GM18517 (cell line): ENCODE measurements around the gene SRD5A2.

ENCODE experiments used
- ATAC-seq: cut with Tn5 transposase; IDR thresholded peaks from one replicate; pipeline ENCODE4 v1.9.1; 2021; ENCODE audit warnings: mild to moderate bottlenecking, moderate library complexity; ENCODE audit not compliant: unreplicated experiment

The SRD5A2 gene

DNA sequence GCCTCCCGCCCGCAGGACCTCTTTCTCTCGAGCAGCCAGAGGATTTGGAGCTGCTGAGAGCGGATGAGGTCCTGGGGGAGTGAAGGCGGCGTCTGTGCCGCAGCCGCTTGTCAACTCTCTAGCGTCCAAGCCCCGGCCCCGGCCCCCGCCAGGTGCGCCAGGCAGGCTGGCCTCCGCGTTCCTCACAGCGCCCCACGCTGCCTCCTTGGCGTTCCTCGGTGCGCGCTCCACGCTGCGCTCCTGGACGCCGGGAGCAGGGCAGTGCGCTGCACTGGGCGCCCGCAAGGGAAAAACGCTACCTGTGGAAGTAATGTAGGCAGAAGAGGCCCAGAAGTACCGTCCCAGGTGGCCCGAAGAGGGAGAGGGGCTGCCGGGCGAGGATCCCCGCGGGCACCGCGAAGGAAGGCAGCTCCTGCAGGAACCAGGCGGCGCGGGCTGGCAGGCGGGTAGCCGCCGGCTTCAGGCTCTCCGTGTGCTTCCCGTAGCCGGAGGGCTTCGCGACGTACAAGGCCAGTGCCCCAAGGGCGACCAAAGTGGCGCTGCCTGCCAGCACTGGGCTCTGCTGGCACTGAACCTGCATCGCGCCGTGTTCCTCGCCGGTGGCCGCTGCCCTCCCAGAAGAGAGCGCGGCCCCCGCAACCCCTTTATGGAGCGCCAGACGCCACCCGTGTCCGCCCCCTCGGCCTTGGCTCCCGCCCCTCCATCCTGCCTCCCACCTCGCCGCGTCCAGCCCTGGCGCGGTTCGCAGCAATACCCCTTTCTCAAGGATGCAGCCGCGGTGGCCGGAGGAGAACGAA lies at the start of gene SRD5A2:
Gene SRD5A2 (minus strand): TSS at position 618 of the 797 bp plus-strand sequence. CDS start 38 bp downstream, at position 580.
- no peak for ATAC-seq

- ATAC-seq = no peak
Measured at GRCh38 chr2:31606509-31606908, 25.8 kb upstream of the SRD5A2 start.

- ATAC-seq = no peak
Measured at GRCh38 chr2:31598694-31599093, 18.0 kb upstream of the SRD5A2 start.

GRCh38 chr2:31586230-31586629 lies 5.5 kb upstream of the SRD5A2 start:
- ATAC-seq = no peak

GRCh38 chr2:31581124-31581795 lies 522 bp upstream of the SRD5A2 start:
- ATAC-seq = no peak

DNA sequence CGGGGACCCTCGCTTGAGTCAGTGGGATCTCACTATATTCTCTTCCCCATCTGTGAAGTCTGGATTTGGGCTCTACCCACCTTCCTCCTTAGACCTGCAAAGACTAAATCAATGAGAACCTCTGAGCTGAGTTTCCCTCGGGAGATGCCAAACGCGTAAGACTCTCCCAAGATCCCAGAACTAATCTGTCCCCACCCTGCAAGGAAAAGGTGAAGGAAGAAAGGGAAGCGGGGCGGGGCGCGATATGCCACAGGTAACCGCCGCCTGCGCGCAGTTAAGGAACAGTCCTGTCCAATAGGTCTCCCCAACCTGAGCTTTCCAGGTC lies 780 bp downstream of the SRD5A2 start:
- no peak for ATAC-seq

- no peak for ATAC-seq
Measured at GRCh38 chr2:31578316-31578715, 2.4 kb downstream of the SRD5A2 start.

- ATAC-seq = no peak
Measured at GRCh38 chr2:31577143-31577542, 3.6 kb downstream of the SRD5A2 start.

GRCh38 chr2:31568585-31569201 lies 12.0 kb downstream of the SRD5A2 start:
- no peak for ATAC-seq

DNA sequence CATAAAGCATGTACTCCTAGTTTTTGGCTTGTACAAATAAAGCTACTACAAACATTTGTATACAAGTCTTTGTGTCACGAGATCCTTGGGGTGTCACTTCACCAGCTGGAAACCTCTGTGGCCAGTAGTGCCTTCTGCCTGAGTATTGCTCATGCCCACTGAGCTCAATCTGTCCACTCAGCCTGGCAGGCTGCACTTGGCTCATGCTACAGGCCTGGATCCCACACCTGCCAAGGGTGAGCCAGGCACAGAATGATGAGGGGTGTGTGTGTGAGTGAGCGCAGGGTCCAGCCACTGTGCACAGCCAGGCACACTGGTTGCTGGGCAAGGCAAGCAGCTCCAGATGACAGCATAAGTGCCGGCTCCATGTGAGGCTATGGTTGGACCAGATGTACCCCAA lies 13.1 kb downstream of the SRD5A2 start:
- no peak for ATAC-seq

GRCh38 chr2:31563273-31563839 lies 17.4 kb downstream of the SRD5A2 start:
- no peak for ATAC-seq

- ATAC-seq = no peak
Measured at GRCh38 chr2:31561823-31562222, 18.9 kb downstream of the SRD5A2 start.

DNA sequence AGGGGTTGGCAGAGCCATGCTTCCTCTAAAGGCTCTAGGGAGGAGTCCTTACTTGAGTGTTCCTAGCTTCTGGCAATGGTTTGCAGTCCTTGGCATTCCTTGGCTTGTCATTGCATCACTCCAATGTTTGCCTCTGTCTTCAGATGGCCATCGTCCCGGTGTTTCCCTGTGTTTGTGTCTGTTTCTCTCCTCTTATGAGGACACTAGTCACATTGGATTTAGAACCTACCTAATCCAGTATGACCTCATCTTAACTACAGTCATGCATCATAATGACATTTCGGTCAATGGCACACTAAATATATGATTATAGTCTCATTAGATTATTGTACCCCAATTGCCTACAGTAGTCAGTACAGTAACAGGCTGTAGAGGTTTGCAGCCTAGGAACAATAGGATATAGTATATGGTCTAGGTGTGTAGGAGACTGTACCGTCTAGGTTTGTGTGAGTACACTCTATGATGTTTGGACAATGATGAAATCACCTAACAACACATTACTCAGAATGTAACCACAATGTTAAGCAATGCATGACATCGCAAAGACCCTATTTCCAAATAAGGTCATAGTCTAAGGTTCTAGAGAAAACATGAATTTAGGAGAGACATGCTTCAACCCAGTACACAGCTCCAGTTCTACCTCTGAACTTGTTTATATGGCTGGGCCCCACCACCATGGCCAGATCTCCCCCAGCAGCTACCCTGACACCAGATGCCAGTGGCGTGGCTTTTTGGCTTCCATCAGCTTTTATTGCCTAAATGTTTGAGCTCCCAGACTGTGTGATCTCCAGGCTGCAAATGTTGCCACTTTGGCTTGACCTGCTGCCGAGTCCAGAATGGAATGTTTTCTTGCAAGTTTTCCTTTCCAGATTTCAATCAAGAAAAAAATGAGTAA lies 22.1 kb downstream of the SRD5A2 start:
- no peak for ATAC-seq

- no peak for ATAC-seq
Measured at GRCh38 chr2:31556940-31557339, 23.8 kb downstream of the SRD5A2 start.

DNA sequence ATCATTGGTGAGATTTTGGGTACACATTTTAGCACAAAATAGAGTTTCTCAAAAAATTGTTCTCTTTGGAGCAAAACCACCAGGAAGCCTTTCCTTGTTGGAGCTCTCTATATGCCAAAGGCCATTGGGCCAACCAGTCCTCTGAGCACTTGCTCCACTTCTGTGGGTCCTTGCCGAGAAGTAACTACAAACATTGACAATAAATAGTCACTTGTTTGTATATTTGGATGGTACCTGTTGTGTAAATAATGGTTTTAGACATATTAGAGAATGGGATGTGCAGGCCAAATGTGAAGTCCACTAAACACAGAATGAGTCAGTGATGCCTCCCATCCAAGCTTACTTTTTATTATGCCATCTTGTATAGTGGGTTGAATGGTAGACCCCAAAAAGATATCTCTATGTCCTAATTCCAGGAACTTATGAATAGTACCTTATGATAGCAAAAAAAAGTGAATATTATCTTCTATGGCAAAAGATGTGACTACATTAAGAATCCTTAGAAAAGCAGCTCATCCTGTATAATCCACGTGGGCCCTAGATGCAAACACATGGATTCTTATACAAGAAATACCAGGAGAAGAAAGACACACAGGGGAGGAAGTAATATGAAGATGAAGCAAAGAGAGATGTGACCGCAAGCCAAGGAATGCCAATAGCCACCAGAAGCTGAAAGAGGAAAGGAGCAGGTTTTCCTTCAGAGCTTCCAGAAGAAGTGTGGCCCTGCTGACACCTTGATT lies 24.6 kb downstream of the SRD5A2 start:
- no peak for ATAC-seq

DNA sequence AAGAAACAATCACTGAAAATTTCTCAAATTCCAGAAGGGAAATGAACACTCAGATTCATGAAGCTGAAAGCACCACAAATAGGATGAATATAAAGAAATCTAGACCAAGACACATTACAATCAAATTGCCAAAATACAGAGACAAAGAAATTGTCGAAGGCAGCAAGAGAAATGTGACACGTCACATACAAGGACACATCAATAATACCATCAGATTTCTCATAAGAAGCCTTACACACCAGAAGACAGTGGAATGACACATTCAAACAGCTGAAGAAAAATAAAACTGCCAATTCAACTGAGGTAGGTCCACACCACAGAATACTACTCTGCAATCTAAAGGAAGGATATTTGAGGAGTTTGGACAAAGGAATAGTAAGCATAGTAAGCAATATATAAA lies 27.4 kb downstream of the SRD5A2 start:
- ATAC-seq = no peak

- no peak for ATAC-seq
Measured at GRCh38 chr2:31547485-31547884, 33.3 kb downstream of the SRD5A2 start.

GRCh38 chr2:31541853-31542252 lies 38.9 kb downstream of the SRD5A2 start:
- no peak for ATAC-seq

- ATAC-seq = no peak
Measured at GRCh38 chr2:31539505-31539904, 41.2 kb downstream of the SRD5A2 start.

DNA sequence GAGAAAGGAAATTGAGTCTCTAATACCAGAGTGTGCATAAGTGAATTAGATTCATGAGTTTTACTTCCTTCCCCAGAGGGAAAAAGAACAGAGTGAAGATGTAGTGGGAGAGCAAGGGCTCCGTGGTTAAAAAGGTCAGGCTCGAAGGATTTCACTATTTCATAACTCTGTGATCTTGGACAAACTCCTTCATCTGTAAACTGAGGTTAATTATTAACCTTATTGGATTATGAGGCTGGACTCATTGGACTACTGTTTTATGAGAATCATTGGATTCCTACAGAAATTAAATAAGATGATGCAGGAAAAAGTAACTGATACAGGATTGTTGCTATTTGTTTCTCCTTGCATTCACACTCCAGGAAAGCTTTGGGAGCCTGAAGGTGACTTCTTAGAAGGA lies 45.0 kb downstream of the SRD5A2 start:
- ATAC-seq = no peak
